Measurements from ENCODE around the gene FOXD2. TPM values are rescaled to one million over a fixed set of nuclear protein-coding genes. Genes with fewer than 3 reads are reported as not detected.
"Not testable (repeated sequence)": the region's sequence is repeated elsewhere in the genome, so short reads cannot be mapped to it uniquely, and the experiment has no call there.

The FOXD2 gene
- total RNA-seq, 1 donor from 2014 or later: 0.27 TPM

- intact Hi-C loops (cut with micrococcal nuclease): not testable (repeated sequence)
Observed at GRCh38 chr1:47457547-47457946, 19.7 kb downstream of the FOXD2 start.

- intact Hi-C loops (cut with micrococcal nuclease): no loop called here
Observed at GRCh38 chr1:47459253-47459788, 21.5 kb downstream of the FOXD2 start.

GRCh38 chr1:47460040-47460439 is 22.2 kb downstream of the FOXD2 start:
- intact Hi-C loops (cut with micrococcal nuclease): no loop called here

DNA sequence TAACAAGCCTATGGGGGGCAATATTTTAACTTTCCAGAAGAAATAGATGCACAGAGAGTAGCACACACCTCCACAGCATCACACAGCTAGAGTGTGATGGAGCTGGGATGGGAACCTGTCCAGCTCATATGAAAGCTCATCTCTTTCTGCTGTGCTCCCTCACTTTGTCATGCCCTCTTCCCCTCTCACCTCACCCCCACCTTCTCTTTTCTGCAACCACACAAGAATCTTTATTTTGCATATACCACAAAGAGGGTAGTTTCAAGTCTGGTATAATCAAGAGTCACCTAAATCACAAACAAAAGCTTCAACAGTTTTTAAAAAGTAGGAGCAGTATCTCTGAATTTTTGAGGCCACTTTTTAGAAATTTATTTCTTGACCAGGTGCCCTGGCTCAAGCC is 22.6 kb downstream of the FOXD2 start:
- intact Hi-C loops (cut with micrococcal nuclease): no loop called here

GRCh38 chr1:47465605-47466004 is 27.8 kb downstream of the FOXD2 start:
- intact Hi-C loops (cut with micrococcal nuclease): no loop called here

GRCh38 chr1:47468709-47469389 is 31.0 kb downstream of the FOXD2 start:
- intact Hi-C loops (cut with micrococcal nuclease): no loop called here

- intact Hi-C loops (cut with micrococcal nuclease): no loop called here
Observed at GRCh38 chr1:47469390-47469759, 31.5 kb downstream of the FOXD2 start.

GRCh38 chr1:47469910-47470309 is 32.1 kb downstream of the FOXD2 start:
- intact Hi-C loops (cut with micrococcal nuclease): no loop called here

- intact Hi-C loops (cut with micrococcal nuclease): no loop called here
Observed at GRCh38 chr1:47471163-47471562, 33.3 kb downstream of the FOXD2 start.

DNA sequence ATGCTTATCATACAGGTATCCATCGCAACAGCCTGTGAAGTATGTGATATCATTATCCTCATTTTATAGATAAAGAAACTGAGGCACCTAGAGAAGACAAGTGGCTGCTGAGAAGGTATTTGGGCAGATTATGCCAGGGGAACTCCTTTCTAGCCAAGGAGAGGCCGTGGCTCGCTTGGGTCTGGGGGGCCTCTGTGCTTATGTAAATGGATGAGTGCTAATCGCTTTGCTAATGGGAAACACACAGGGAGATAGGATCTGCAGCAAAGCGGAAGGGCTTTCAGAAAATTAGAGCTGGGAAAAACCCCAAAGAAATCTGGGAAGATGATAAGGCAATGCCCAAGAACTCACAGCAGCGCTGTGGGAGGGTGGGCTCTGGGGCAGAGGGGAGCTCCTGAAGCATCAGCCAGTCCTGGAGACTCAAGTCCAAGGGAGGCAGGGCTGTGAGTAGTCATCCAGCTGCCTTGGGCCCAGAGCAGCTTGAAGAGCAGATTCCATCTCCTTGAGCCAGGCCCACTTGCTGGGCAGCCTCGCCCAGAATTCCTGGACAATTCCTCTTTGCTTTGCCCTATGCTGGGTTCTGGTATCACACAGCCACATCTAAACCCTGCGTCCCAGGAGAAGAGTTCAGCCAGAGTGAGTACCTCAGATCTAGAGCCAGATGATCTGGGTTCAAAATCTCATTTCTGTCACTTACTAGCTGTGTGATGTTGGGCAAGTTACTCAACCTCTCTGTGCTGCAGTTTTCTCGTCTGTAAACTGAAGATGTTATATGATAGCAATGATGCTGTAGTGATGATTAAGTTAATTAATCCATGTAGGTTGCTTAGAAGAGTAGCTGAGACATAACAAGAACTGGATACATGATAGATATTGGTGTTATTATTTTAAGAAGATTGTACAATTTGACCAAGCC is 36.7 kb downstream of the FOXD2 start:
- intact Hi-C loops (cut with micrococcal nuclease): no loop called here

- intact Hi-C loops (cut with micrococcal nuclease): no loop called here
Observed at GRCh38 chr1:47477595-47478080, 39.8 kb downstream of the FOXD2 start.

DNA sequence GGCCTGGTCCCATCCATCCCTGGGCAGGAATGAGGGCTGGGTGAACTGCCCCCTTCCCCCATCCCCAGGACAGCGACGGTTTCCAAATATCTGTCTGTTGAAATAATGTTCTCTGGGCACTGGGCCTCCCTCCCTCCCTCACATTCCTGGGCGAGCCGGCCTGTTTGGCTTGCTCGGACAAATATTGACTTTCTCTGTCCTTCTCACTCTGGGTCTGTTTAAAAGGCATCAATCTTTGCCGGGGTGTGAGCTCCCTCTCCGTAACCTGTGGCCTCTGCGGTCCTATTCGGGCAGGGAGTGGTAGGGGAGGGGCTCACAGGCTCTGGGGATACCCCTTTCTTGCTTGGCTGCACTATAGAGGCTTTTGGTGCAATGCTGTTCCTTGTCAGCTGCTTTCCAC is 40.2 kb downstream of the FOXD2 start:
- intact Hi-C loops (cut with micrococcal nuclease): no loop called here

DNA sequence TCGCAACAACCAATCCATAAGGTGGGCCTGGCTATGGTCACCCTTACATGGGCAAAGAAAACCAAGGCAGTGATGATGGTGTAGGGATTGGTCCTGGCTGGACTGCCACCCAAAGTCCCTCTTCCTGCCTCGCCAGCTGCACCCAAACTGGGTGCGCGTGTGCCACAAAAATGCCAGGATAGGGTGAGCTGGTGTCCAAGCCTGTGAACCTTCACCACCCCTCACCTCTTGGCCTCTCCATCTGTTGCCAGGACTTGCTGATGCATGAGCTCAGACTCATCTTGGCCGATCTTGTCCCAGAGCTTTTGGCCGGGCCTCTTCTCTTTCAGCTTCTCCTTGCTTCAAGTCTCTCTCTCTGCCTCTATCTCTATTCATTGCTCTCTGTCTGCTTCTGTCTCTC is 41.8 kb downstream of the FOXD2 start:
- intact Hi-C loops (cut with micrococcal nuclease): no loop called here

DNA sequence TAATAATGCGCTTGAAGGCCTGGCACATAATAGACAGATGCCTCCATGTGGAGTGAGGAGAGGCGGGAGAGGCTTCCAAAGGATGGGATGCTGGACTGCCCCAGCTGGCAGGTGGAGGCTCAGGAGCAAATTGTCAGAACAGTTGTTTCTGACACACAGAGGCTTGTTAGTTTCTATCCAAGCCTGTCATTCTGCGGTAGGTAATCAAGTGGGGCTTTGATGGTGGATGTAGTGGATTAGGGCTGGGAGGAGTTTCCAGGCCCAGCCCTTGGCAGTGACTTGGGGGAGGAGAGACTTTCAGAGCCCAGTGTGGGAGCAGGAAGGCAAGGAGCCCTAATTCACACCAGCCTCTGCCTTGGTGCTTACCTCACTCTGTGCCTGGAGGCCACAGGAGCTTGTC is 44.1 kb downstream of the FOXD2 start:
- intact Hi-C loops (cut with micrococcal nuclease): no loop called here

GRCh38 chr1:47482786-47483185 is 44.9 kb downstream of the FOXD2 start:
- intact Hi-C loops (cut with micrococcal nuclease): no loop called here

- intact Hi-C loops (cut with micrococcal nuclease): no loop called here
Observed at GRCh38 chr1:47483651-47484050, 45.8 kb downstream of the FOXD2 start.

DNA sequence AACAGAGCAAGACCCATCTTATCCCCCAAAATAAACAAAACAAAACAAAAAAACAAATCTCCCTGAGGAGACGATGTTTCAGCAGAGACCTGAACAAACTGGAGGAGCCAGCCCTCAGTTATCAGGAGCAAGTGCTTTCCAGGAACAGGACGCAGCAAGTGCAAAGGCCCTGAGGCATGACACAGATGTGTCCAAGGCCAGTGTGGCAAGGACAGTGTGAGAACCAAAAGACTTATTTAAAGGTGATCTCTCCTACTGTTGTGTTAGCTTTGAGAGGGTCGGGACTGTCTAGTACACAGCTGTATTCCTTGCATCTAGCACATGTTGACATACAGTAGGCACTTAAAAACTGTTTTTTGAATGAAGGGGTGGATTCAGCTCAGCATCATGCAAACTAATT is 48.0 kb downstream of the FOXD2 start:
- intact Hi-C loops (cut with micrococcal nuclease): no loop called here

DNA sequence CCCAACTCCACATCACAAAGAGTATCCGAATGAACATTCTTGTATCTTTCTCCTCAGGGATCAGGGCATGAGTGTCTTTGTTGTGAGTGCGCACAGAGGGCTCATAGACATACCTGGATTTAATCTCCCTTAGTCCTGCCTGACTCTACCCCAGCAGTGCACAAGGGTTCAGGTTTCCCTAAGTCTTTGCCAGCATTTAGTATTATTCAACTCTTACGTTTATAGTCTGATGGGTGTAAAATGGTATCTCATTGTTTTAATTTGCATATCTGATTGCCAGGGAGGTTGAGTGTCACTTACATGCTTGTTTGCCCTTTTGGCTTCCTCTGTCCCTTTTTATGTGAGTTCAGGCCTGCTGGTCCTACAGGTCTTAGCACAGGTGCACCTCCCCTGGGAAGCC is 49.5 kb downstream of the FOXD2 start:
- intact Hi-C loops (cut with micrococcal nuclease): no loop called here

- intact Hi-C loops (cut with micrococcal nuclease): no loop called here
Observed at GRCh38 chr1:47487850-47488450, 50.1 kb downstream of the FOXD2 start.

All from T-helper 2 cell treated with Interferon-gamma antibody and Interleukin-4, amounts not matched to agents 100 ng/mL and 5 ng/mL, for 36 hours (primary cell).